ENCODE data around the gene OSTF1.

OSTF1 gene

DNA sequence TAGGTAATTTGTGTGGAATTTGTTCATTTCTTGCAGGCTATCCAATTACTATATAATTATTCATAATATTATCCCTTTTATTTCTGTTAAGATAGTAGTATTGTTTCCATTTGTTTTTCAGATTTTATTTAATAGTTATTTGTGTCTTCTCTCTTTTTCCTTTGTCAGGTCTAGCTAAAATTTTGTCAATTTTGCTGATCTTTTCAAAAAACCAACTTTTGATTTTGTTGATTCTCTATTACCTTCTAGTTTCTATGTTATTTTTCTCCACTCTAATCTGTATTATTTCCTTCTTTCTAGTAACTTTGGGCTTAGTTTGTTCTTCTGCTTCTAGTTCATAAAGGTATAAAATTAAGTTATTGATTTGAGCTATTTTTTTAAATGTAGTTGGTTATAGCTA lies 76.3 kb downstream of the OSTF1 start:
- DNase-seq (ENCODE audit: insufficient read length, low spot score), result no peak
- TF ChIP-seq TAF1 (IDR thresholded peaks at IDR 0.05; ENCODE audit: low read depth, low read length) (no peak), PAX5 (IDR thresholded peaks at IDR 0.05; ENCODE audit: insufficient read depth, low read length, severe bottlenecking) (no peak), POLR2AphosphoS5 (IDR thresholded peaks at IDR 0.05; ENCODE audit: low read depth, low read length) (no peak)
- FAIRE-seq, result no peak

DNA sequence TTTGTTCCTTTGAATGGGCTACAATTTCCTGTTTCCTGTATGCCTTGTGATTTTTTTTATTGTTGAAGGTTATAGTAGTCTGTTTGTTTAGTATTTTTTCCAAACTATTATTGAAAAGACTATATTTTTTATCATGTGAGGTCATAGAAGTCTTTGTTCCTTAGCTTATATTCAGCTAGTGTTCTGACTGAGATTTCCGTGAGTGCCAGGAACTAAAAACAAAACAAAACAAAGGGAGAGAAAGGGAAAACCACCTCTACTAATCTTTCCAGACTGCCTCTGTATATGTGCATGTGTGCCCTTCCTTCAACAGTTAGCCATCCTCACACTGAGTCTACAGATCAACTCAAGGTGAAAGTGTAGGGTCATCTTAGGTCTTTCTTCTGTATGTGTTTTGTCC lies 79.0 kb downstream of the OSTF1 start:
- TF ChIP-seq SPI1 (IDR thresholded peaks at IDR 0.05; ENCODE audit: low read depth, low read length) (no peak), TAF1 (IDR thresholded peaks at IDR 0.05; ENCODE audit: low read depth, low read length) (no peak), PAX5 (IDR thresholded peaks at IDR 0.05; ENCODE audit: insufficient read depth, low read length, severe bottlenecking) (no peak), POLR2A (IDR thresholded peaks at IDR 0.05; ENCODE audit: low read depth, low read length) (no peak), POU2F2 (IDR thresholded peaks at IDR 0.05; ENCODE audit: low read depth, low read length) (no peak), POLR2AphosphoS5 (IDR thresholded peaks at IDR 0.05; ENCODE audit: low read depth, low read length) (no peak)
- DNase-seq (ENCODE audit: insufficient read length, low spot score), result no peak
- no peak for FAIRE-seq

DNA sequence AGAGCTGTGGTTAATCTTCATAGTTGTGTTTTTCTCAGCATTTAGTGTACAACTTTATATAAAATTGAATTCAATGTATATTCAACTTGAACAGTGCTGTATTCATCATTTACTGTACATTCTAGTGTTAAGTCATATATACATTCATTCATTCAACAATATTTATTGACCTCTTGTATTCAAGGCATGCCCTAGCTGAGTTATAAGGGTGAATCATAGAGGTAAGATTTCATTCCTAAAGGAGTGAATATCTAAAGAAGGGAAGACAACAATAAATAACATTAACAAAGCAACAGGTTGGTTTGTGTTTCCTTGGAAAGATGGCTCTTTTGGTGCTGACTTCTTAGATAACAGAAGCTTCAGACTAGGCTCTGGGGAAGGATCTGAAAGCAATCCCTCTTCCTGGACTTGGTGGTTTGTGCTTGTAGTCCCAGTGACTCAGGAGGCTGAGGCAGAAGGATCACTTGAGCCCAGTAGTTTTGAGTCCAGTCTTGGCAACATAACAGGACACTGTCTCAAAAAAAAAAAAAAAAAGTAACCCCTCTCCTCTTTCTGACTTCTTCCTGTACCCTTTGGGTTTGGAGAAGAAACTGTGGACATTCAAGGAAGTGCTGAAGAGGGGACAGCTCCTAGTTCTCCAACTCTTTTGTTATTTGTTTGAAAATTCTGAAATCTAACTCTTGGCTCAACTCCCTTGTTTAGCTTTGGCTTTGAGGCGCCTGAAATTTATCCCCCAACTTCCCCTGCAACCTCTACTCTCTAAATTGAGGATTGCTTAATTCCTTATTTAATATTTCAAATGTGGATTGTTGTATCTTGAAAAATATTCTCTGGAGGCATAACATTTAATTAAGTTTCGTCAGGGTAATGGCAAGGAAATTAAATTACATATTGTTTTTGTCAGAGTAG lies 80.2 kb downstream of the OSTF1 start:
- FAIRE-seq (no peak), DNase-seq (ENCODE audit: insufficient read length, low spot score) (no peak)
- TF ChIP-seq SPI1 (IDR thresholded peaks at IDR 0.05; ENCODE audit: low read depth, low read length) (no peak), POLR2AphosphoS5 (IDR thresholded peaks at IDR 0.05; ENCODE audit: low read depth, low read length) (no peak), TAF1 (IDR thresholded peaks at IDR 0.05; ENCODE audit: low read depth, low read length) (no peak), PAX5 (IDR thresholded peaks at IDR 0.05; ENCODE audit: insufficient read depth, low read length, severe bottlenecking) (no peak), POU2F2 (IDR thresholded peaks at IDR 0.05; ENCODE audit: low read depth, low read length) (no peak), POLR2A (IDR thresholded peaks at IDR 0.05; ENCODE audit: low read depth, low read length) (no peak)

DNA sequence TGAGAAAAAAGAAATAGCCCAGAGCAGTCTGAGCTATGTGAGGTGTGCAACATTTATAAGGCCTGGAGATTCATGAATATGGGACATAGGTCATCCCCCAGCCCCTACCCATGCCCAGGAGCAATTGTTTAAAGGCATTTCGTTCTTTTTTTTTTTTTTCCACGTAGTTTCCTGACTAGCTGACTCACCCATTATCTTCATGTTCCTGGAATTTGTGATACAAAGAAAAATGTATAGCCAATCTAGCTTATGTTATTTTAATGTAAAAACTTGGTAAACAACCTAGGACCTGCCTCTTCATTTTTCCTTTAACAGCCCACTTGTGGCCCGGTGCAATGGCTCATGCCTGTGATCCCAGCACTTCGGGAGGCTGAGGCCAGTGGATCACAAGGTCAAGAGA lies 81.3 kb downstream of the OSTF1 start:
- no peak for TF ChIP-seq PAX5 (IDR thresholded peaks at IDR 0.05; ENCODE audit: insufficient read depth, low read length, severe bottlenecking)
- no peak for FAIRE-seq

DNA sequence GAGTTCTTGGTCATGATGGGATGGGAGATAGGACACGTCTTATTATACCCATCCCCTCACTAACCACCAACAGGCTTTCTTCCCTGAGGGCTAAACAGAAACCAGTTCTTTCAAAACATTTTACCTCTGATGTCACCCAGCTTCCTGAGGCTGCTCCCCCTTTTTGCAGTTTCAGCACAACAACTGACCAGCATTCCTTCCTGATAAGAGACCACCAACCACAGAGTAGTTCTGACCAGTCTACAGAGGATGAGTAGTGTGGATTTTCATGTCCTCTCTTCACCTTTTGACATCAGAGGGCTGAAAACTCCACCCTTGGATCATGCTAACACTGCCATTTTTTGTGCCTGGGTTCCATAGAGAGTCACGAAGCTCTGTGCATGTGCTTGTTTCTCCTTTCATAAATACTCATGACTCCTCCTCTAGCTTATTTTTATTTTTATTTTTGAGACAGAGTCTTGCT lies 82.6 kb downstream of the OSTF1 start:
- no peak for DNase-seq (ENCODE audit: insufficient read length, low spot score)

More for the DNA sequence above, 81.3 kb downstream of the OSTF1 start:
- DNase-seq (ENCODE audit: insufficient read length, low spot score), result no peak

DNA sequence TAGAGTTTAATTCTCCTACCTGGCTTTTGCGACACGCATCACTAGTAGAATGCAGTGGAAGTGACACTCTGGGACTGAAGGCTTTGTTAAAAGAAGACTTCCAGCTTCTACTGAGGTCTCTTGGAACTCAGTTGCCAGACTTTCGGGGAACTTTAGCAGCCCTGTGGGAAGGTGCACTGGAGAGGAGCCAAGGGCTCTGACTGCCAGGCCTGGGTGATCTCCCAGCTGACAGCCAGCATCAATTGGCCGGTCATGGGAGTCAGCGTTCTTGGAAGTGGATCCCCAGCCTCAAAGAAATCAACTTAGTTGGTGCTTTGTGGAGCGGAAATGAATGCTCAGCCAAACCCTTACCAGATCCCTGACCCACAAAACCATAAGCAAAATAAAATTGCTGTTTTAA lies 87.1 kb downstream of the OSTF1 start:
- TF ChIP-seq POLR2AphosphoS5 (IDR thresholded peaks at IDR 0.05; ENCODE audit: low read depth, low read length), result no peak
- no peak for TF ChIP-seq POU2F2 (IDR thresholded peaks at IDR 0.05; ENCODE audit: low read depth, low read length)
- no peak for TF ChIP-seq PAX5 (IDR thresholded peaks at IDR 0.05; ENCODE audit: insufficient read depth, low read length, severe bottlenecking)
- TF ChIP-seq POLR2A (IDR thresholded peaks at IDR 0.05; ENCODE audit: low read depth, low read length), result no peak
- no peak for TF ChIP-seq TAF1 (IDR thresholded peaks at IDR 0.05; ENCODE audit: low read depth, low read length)
- no peak for TF ChIP-seq SPI1 (IDR thresholded peaks at IDR 0.05; ENCODE audit: low read depth, low read length)
- DNase-seq (ENCODE audit: insufficient read length, low spot score) (no peak), FAIRE-seq (no peak)

More for the DNA sequence above, 82.6 kb downstream of the OSTF1 start:
- no peak for FAIRE-seq
- TF ChIP-seq POU2F2 (IDR thresholded peaks at IDR 0.05; ENCODE audit: low read depth, low read length) (no peak), PAX5 (IDR thresholded peaks at IDR 0.05; ENCODE audit: insufficient read depth, low read length, severe bottlenecking) (no peak), POLR2A (IDR thresholded peaks at IDR 0.05; ENCODE audit: low read depth, low read length) (no peak), POLR2AphosphoS5 (IDR thresholded peaks at IDR 0.05; ENCODE audit: low read depth, low read length) (no peak), SPI1 (IDR thresholded peaks at IDR 0.05; ENCODE audit: low read depth, low read length) (no peak)

DNA sequence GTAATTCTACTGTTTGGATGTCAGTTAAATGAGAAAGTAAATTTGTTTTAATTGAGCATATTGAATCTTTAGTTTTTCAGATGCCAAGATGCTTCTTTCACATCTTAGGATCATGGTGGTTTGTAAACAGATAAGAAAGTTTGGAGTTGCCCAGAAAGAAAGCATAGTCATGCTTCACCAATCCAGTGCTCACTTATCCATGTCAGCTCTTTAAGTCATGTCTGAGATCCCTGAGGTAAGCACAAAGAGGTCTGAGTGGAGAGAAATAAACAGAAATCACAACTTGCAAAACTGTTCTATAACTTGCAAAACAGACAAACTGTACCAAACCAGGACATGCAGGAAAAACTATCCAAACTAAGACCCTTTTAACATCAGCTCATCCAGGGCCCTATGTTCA lies 87.7 kb downstream of the OSTF1 start:
- DNase-seq (ENCODE audit: insufficient read length, low spot score) (no peak), FAIRE-seq (no peak)
- no peak for TF ChIP-seq POLR2AphosphoS5 (IDR thresholded peaks at IDR 0.05; ENCODE audit: low read depth, low read length)
- no peak for TF ChIP-seq POLR2A (IDR thresholded peaks at IDR 0.05; ENCODE audit: low read depth, low read length)
- no peak for TF ChIP-seq TAF1 (IDR thresholded peaks at IDR 0.05; ENCODE audit: low read depth, low read length)
- no peak for TF ChIP-seq PAX5 (IDR thresholded peaks at IDR 0.05; ENCODE audit: insufficient read depth, low read length, severe bottlenecking)
- TF ChIP-seq POU2F2 (IDR thresholded peaks at IDR 0.05; ENCODE audit: low read depth, low read length), result no peak
- TF ChIP-seq SPI1 (IDR thresholded peaks at IDR 0.05; ENCODE audit: low read depth, low read length), result no peak

DNA sequence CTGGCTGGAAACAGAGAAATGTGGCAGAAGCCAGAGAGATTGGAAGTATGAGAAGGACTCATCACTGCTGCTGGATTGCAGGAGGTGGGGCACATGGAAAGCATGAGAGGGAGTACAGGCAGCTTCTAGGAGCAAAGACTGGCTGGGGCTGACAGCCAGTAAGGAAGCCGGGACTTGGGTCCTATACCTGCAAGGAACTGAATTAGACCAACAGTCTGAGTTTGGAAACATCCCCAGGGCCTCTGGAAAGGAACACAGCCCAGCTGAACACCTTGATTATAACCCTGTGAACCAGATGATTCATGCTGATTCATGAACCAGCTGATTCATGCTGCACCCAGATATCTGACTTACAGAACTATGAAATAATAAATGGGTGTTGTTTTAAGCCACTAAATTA lies 93.4 kb downstream of the OSTF1 start:
- no peak for TF ChIP-seq POLR2A (IDR thresholded peaks at IDR 0.05; ENCODE audit: low read depth, low read length)
- no peak for TF ChIP-seq PAX5 (IDR thresholded peaks at IDR 0.05; ENCODE audit: insufficient read depth, low read length, severe bottlenecking)
- TF ChIP-seq SPI1 (IDR thresholded peaks at IDR 0.05; ENCODE audit: low read depth, low read length), result no peak
- no peak for TF ChIP-seq TAF1 (IDR thresholded peaks at IDR 0.05; ENCODE audit: low read depth, low read length)
- no peak for TF ChIP-seq POLR2AphosphoS5 (IDR thresholded peaks at IDR 0.05; ENCODE audit: low read depth, low read length)
- no peak for TF ChIP-seq POU2F2 (IDR thresholded peaks at IDR 0.05; ENCODE audit: low read depth, low read length)
- no peak for FAIRE-seq
- no peak for DNase-seq (ENCODE audit: insufficient read length, low spot score)

DNA sequence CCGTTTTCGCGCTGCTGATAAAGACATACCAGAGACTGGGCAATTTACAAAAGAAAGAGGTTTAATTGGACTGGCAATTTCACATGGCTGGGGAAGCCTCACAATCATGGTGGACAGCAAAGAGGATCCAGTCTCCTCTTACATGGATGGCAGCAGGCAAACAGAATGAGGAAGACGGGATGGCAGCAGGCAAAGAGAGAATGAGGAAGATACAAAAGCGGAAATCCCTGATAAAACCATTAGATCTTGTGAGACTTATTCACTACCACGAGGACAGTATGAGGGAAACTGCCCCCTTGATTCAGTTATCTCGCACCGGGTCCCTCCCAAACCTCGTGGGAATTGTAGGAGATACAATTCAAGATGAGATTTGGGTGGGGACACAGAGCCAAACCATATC lies 95.0 kb downstream of the OSTF1 start:
- TF ChIP-seq SPI1 (IDR thresholded peaks at IDR 0.05; ENCODE audit: low read depth, low read length) (no peak), POLR2AphosphoS5 (IDR thresholded peaks at IDR 0.05; ENCODE audit: low read depth, low read length) (no peak), TAF1 (IDR thresholded peaks at IDR 0.05; ENCODE audit: low read depth, low read length) (no peak), PAX5 (IDR thresholded peaks at IDR 0.05; ENCODE audit: insufficient read depth, low read length, severe bottlenecking) (no peak), POU2F2 (IDR thresholded peaks at IDR 0.05; ENCODE audit: low read depth, low read length) (no peak), POLR2A (IDR thresholded peaks at IDR 0.05; ENCODE audit: low read depth, low read length) (no peak)
- FAIRE-seq (no peak), DNase-seq (ENCODE audit: insufficient read length, low spot score) (no peak)

DNA sequence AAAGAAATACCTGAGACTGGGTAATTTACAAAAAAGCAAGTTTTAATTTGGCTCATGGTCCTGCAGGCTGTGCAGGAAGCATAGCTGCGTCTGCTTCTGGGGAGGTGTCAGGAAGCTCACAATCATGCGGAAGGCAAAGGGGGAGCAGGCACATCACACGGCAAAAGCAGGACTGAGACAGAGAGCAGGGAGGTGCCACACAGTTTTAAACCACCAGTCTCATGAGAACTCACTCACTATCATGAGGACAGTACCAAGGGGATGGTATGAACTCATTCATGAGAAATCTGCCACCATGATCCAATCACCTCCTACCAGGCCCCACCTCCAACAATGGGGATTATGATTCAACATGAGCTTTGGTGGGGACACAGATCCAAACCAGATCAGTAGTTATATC lies 96.2 kb downstream of the OSTF1 start:
- DNase-seq (ENCODE audit: insufficient read length, low spot score) (no peak), FAIRE-seq (no peak)
- TF ChIP-seq PAX5 (IDR thresholded peaks at IDR 0.05; ENCODE audit: insufficient read depth, low read length, severe bottlenecking) (no peak), POU2F2 (IDR thresholded peaks at IDR 0.05; ENCODE audit: low read depth, low read length) (no peak), POLR2A (IDR thresholded peaks at IDR 0.05; ENCODE audit: low read depth, low read length) (no peak), SPI1 (IDR thresholded peaks at IDR 0.05; ENCODE audit: low read depth, low read length) (no peak), TAF1 (IDR thresholded peaks at IDR 0.05; ENCODE audit: low read depth, low read length) (no peak), POLR2AphosphoS5 (IDR thresholded peaks at IDR 0.05; ENCODE audit: low read depth, low read length) (no peak)
